Spinal cord (tissue), 10 donors: ENCODE data around the gene SNX8. TPM values are rescaled to one million over a fixed set of nuclear protein-coding genes. Genes with fewer than 3 reads are reported as not detected.

ENCODE experiments used
- DNase-seq, 6 donors: peaks; one replicate each; pipeline versions ENCODE4 v3.0.0 to v3.0.0-alpha.2; 2013 to 2015; ENCODE audit warnings: low spot score in 6 of 6, low read depth in 4 of 6
- H3K27ac ChIP-seq: one replicate; pipeline ENCODE4 v1.5.1; 2013; ENCODE audit warnings: low read depth, low read length, control low read depth
- H3K27me3 ChIP-seq: one replicate; pipeline ENCODE4 v1.6.1; 2013; ENCODE audit warnings: low read length; ENCODE audit not compliant: control insufficient read depth, insufficient read depth
- H3K36me3 ChIP-seq: one replicate; pipeline ENCODE4 v1.6.1; 2013; ENCODE audit warnings: low read length; ENCODE audit not compliant: control insufficient read depth, insufficient read depth
- H3K4me1 ChIP-seq: one replicate; pipeline ENCODE4 v1.6.1; 2013; ENCODE audit warnings: low read length; ENCODE audit not compliant: control insufficient read depth, insufficient read depth
- H3K4me3 ChIP-seq: one replicate; pipeline ENCODE4 v1.5.1; 2013; ENCODE audit warnings: low read depth, low read length, control low read depth
- H3K9me3 ChIP-seq: one replicate; pipeline ENCODE4 v1.6.1; 2013; ENCODE audit warnings: low read length; ENCODE audit not compliant: control insufficient read depth, insufficient read depth
- WGBS: methylation state at CpG from one replicate; pipeline ENCODE4 v1.1.5; 2013; ENCODE audit warnings: missing lambda C conversion rate; ENCODE audit not compliant: insufficient coverage; 5-methylcytosine and 5-hydroxymethylcytosine counted together
- polyA plus RNA-seq, 2 donors: library from polyadenylated mRNA; unstranded; fragments of 120-200 nt; gene quantifications; one replicate each; pipeline ENCODE4 v1.2.1, GENCODE V29; 2013; ENCODE audit not compliant: insufficient read length in 2 of 2
- total RNA-seq, 2 donors: library from RNA; depleted of rRNA in 1 of 2; stranded (reverse); fragments of 120-200 nt in 1 of 2; fragments of >200 nt in 1 of 2; gene quantifications; one replicate each; pipeline versions ENCODE4 v1.2.3 to v1.2.4, GENCODE V29; 2013 to 2014
- donor health status: healthy.

The SNX8 gene
- total and polyA plus RNA-seq, 4 donors, result 12.2 to 36.9 (median 23.9) TPM

- Histone ChIP-seq H3K27ac (no peak overlapping the region), H3K4me3 (no peak overlapping the region), H3K27me3 (no peaks in the 10 kb centered on the region), H3K9me3 (no peaks in the 10 kb centered on the region), H3K36me3 (peaks cover 60% of the 10 kb centered on the region), H3K4me1 (peaks cover 12% of the 10 kb centered on the region)
- DNase-seq, result no peak
- WGBS, result 80% methylated on average over 16 of the region's 16 CpGs
Measured at GRCh38 chr7:2208712-2209111, 105.5 kb downstream of the SNX8 start.

GRCh38 chr7:2205036-2205780 lies 109.0 kb downstream of the SNX8 start:
- peaks cover 33% of the 10 kb centered on the region for H3K4me1 ChIP-seq
- H3K27ac ChIP-seq, result no peak overlapping the region
- DNase-seq, result no peak
- H3K4me3 ChIP-seq, result no peak overlapping the region
- H3K36me3 ChIP-seq, result peaks cover 46% of the 10 kb centered on the region
- H3K27me3 ChIP-seq, result no peaks in the 10 kb centered on the region
- H3K9me3 ChIP-seq, result no peaks in the 10 kb centered on the region
- 91% methylated on average over 10 of the region's 16 CpGs for WGBS

- no peak overlapping the region for H3K27ac ChIP-seq
- peaks cover 29% of the 10 kb centered on the region for H3K4me1 ChIP-seq
- no peaks in the 10 kb centered on the region for H3K27me3 ChIP-seq
- DNase-seq, result no peak
- no peak overlapping the region for H3K4me3 ChIP-seq
- H3K36me3 ChIP-seq, result peaks cover 48% of the 10 kb centered on the region
- WGBS, result 99% methylated on average over 10 of the region's 11 CpGs
- no peaks in the 10 kb centered on the region for H3K9me3 ChIP-seq
Measured at GRCh38 chr7:2204446-2204845, 109.8 kb downstream of the SNX8 start.

GRCh38 chr7:2203766-2204300 lies 110.4 kb downstream of the SNX8 start:
- DNase-seq, result no peak
- H3K4me1 ChIP-seq, result peaks cover 24% of the 10 kb centered on the region
- H3K4me3 ChIP-seq, result no peak overlapping the region
- H3K9me3 ChIP-seq, result no peaks in the 10 kb centered on the region
- peaks cover 48% of the 10 kb centered on the region for H3K36me3 ChIP-seq
- H3K27me3 ChIP-seq, result no peaks in the 10 kb centered on the region
- H3K27ac ChIP-seq, result no peak overlapping the region
- WGBS, result 60% methylated on average over 12 of the region's 13 CpGs

- Histone ChIP-seq H3K27ac (no peak overlapping the region), H3K36me3 (peaks cover 51% of the 10 kb centered on the region), H3K27me3 (no peaks in the 10 kb centered on the region), H3K4me3 (no peak overlapping the region), H3K9me3 (no peaks in the 10 kb centered on the region), H3K4me1 (peaks cover 24% of the 10 kb centered on the region)
- peak in 2 of 6 donors; percentile 47 to 60 for DNase-seq
- 36% methylated on average over 13 of the region's 20 CpGs for WGBS
Measured at GRCh38 chr7:2202901-2203765, 111.1 kb downstream of the SNX8 start.

- Histone ChIP-seq H3K27me3 (no peaks in the 10 kb centered on the region), H3K27ac (no peak overlapping the region), H3K4me3 (no peak overlapping the region), H3K9me3 (no peaks in the 10 kb centered on the region), H3K4me1 (peaks cover 30% of the 10 kb centered on the region), H3K36me3 (peaks cover 55% of the 10 kb centered on the region)
- DNase-seq, result no peak
- WGBS, result 76% methylated on average over 14 of the region's 14 CpGs
Measured at GRCh38 chr7:2202361-2202761, 111.9 kb downstream of the SNX8 start.

Other genes starting within 250 kb of the SNX8 start
- 10 to 100 TPM; 29.3 to 44.1 TPM for gene MAD1L1, start 81.5 kb downstream of the SNX8 start, total RNA-seq
- gene MAD1L1, start 81.5 kb downstream of the SNX8 start, polyA plus RNA-seq, result 10 to 100 TPM; 30.8 to 40.8 TPM
- gene MRM2, start 72.2 kb downstream of the SNX8 start, total RNA-seq, result 10 to 100 TPM; 14.5 to 33.0 TPM
- 10 to 100 TPM; 26.4 to 29.0 TPM for gene MRM2, start 72.2 kb downstream of the SNX8 start, polyA plus RNA-seq
- gene NUDT1, start 72.2 kb downstream of the SNX8 start, total RNA-seq, result 10 to 100 TPM; 14.1 to 34.2 TPM
- 10 to 100 TPM; 32.2 to 38.1 TPM for gene NUDT1, start 72.2 kb downstream of the SNX8 start, polyA plus RNA-seq
- gene EIF3B, start 40.4 kb upstream of the SNX8 start, total RNA-seq, result 100 to 1,000 TPM in 1 of 2 donors, 10 to 100 TPM in 1; 67.9 to 102 TPM
- gene EIF3B, start 40.4 kb upstream of the SNX8 start, polyA plus RNA-seq, result 10 to 100 TPM; 84.4 to 97.4 TPM
- gene CHST12, start 89.2 kb upstream of the SNX8 start, total RNA-seq, result 10 to 100 TPM in 1 of 2 donors, 1 to 10 TPM in 1; 3.6 to 12.1 TPM
- gene CHST12, start 89.2 kb upstream of the SNX8 start, polyA plus RNA-seq, result 10 to 100 TPM; 20.7 to 27.9 TPM
- not detected for gene GRIFIN, start 162.0 kb upstream of the SNX8 start, total RNA-seq
- under 1 TPM in 1 of 2 donors, not detected in 1; 0.41 TPM for gene GRIFIN, start 162.0 kb upstream of the SNX8 start, polyA plus RNA-seq
- 10 to 100 TPM; 16.7 to 24.8 TPM for gene LFNG, start 205.3 kb upstream of the SNX8 start, total RNA-seq
- gene LFNG, start 205.3 kb upstream of the SNX8 start, polyA plus RNA-seq, result 10 to 100 TPM; 45.9 to 47.0 TPM
- 10 to 100 TPM; 18.5 to 32.7 TPM for gene BRAT1, start 241.1 kb upstream of the SNX8 start, total RNA-seq
- 10 to 100 TPM; 42.5 to 49.0 TPM for gene BRAT1, start 241.1 kb upstream of the SNX8 start, polyA plus RNA-seq
- 10 to 100 TPM; 13.5 to 23.9 TPM for gene IQCE, start 244.5 kb upstream of the SNX8 start, total RNA-seq
- gene IQCE, start 244.5 kb upstream of the SNX8 start, polyA plus RNA-seq, result 10 to 100 TPM; 39.6 to 47.1 TPM